ENCODE measurements around the gene CEP162.
"Not testable (repeated sequence)": the region's sequence is repeated elsewhere in the genome, so short reads cannot be mapped to it uniquely, and the experiment has no call there.

CEP162 gene

GRCh38 chr6:84220809-84221409, 6.5 kb downstream of the CEP162 start:
- H3K4me3 ChIP-seq (ENCODE audit: low read depth, low read length): no peak overlapping the region
- DNase-seq (ENCODE audit: low read depth): peak; percentile 27
- TF ChIP-seq CTCF (IDR thresholded peaks at IDR 0.05; ENCODE audit: low read depth, low read length, missing control alignments): no peak
- in situ Hi-C loops (cut with HindIII; ENCODE audit: low sequenced_read_pairs): no loop called here

- TF ChIP-seq CTCF (IDR thresholded peaks at IDR 0.05; ENCODE audit: low read depth, low read length, missing control alignments): no peak
- no peak overlapping the region for H3K4me3 ChIP-seq (ENCODE audit: low read depth, low read length)
- in situ Hi-C loops (cut with HindIII; ENCODE audit: low sequenced_read_pairs): no loop called here
- no peak for DNase-seq (ENCODE audit: low read depth)
Observed at GRCh38 chr6:84218091-84218490, 9.4 kb downstream of the CEP162 start.

- TF ChIP-seq CTCF (IDR thresholded peaks at IDR 0.05; ENCODE audit: low read depth, low read length, missing control alignments): no peak
- in situ Hi-C loops (cut with HindIII; ENCODE audit: low sequenced_read_pairs): no loop called here
- H3K4me3 ChIP-seq (ENCODE audit: low read depth, low read length): no peak overlapping the region
Observed at GRCh38 chr6:84213217-84213616, 14.2 kb downstream of the CEP162 start.

GRCh38 chr6:84204011-84204410, 23.4 kb downstream of the CEP162 start:
- in situ Hi-C loops (cut with HindIII; ENCODE audit: low sequenced_read_pairs): no loop called here
- H3K4me3 ChIP-seq (ENCODE audit: low read depth, low read length): no peak overlapping the region
- no peak for DNase-seq (ENCODE audit: low read depth)
- TF ChIP-seq CTCF (IDR thresholded peaks at IDR 0.05; ENCODE audit: low read depth, low read length, missing control alignments): no peak

More at GRCh38 chr6:84213217-84213616, 14.2 kb downstream of the CEP162 start:
- DNase-seq (ENCODE audit: low read depth): no peak

GRCh38 chr6:84199987-84200386, 27.5 kb downstream of the CEP162 start:
- DNase-seq (ENCODE audit: low read depth); H3K4me3 ChIP-seq (ENCODE audit: low read depth, low read length); in situ Hi-C loops (cut with HindIII; ENCODE audit: low sequenced_read_pairs): not testable (repeated sequence)

- in situ Hi-C loops (cut with HindIII; ENCODE audit: low sequenced_read_pairs): no loop called here
- TF ChIP-seq CTCF (IDR thresholded peaks at IDR 0.05; ENCODE audit: low read depth, low read length, missing control alignments): no peak
- no peak for DNase-seq (ENCODE audit: low read depth)
- no peak overlapping the region for H3K4me3 ChIP-seq (ENCODE audit: low read depth, low read length)
Observed at GRCh38 chr6:84197708-84198107, 29.7 kb downstream of the CEP162 start.

- peak; percentile 43 for DNase-seq (ENCODE audit: low read depth)
- no peak overlapping the region for H3K4me3 ChIP-seq (ENCODE audit: low read depth, low read length)
- in situ Hi-C loops (cut with HindIII; ENCODE audit: low sequenced_read_pairs): no loop called here
- no peak for TF ChIP-seq CTCF (IDR thresholded peaks at IDR 0.05; ENCODE audit: low read depth, low read length, missing control alignments)
Observed at GRCh38 chr6:84193114-84193708, 34.2 kb downstream of the CEP162 start.
